NCI-H524 treated with DMSO at 0.1 percent for 48 hours (cell line): Measurements from ENCODE around the gene MLST8.

Experiments
- DNase-seq: peaks from one replicate; lab custom pipeline; 2025; lab: John Stamatoyannopoulos, UW

MLST8 gene

DNA sequence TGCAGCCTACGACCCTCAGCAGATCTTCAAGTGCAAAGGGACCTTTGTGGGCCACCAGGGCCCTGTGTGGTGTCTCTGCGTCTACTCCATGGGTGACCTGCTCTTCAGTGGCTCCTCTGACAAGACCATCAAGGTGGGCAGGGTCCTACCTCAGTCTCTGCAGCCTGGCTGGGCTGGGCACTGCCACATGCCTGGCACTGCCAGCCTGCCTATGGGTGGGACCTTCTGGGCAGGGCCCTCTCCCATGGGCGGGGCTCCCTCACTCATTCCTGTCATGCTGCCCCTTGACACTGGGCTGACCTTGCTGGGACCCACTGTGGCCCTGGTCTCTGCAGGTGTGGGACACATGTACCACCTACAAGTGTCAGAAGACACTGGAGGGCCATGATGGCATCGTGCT is 31.3 kb upstream of the MLST8 start:
- no peak for DNase-seq

DNA sequence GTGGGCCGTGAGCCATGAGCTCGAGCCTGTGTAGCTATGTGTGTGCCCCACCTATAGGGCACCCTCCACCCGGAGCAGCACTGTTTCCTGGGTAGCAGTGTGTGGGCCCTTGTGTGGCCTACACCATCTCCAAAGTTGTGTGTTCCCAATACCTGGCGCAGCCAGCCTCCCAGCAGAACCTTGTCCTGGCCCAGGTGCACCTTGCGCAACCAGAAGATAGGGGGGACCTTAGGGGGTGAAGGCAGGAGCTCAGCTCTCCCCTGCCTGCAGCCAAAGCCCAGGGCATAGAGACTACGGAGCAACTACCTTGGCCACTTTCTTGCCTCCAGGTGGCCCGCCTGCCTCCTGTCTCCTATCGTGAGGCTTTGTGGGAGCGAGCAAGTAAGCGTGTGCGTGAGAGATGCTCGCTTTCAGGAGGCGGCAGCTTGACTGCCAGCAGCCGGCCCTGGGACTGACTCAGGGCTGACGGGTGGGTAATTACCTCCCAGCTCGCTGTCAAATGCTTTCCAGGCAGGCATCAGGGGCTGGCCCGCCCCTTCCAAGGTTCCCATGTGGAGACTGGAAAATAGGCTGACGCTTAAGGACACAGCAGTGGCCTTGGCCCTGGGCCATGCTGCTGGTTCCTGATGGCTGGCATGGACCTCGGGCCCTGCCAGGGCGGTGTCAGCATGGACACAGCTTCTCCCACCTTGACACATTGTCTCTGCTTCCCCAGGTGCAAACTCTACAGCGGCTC is 30.7 kb upstream of the MLST8 start:
- DNase-seq = no peak

DNA sequence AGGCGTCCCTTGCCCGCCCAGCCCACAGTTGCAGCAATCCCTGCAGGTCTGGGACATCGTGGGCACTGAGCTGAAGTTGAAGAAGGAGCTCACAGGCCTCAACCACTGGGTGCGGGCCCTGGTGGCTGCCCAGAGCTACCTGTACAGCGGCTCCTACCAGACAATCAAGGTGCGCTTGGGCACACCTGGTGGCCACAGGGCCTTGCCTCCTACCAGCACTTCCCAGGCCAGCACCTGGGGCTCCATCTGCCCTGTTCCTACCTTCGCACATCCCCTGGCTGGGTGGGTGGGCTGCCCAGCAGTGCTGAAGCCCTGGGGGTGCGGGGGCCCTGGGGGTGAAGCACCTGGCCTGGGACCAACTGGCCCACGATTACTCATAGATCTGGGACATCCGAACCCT is 29.8 kb upstream of the MLST8 start:
- no peak for DNase-seq

DNA sequence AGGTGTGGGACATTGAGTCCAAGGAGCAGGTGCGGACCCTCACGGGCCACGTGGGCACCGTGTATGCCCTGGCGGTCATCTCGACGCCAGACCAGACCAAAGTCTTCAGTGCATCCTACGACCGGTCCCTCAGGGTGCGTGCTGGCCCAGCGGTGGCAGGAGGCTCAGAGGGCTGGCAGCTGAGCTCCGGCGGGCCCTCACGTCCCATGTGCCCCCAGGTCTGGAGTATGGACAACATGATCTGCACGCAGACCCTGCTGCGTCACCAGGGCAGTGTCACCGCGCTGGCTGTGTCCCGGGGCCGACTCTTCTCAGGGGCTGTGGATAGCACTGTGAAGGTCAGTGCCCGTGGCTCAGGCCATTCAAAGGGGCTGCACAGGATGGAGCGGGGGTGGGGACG is 29.2 kb upstream of the MLST8 start:
- DNase-seq = no peak

DNA sequence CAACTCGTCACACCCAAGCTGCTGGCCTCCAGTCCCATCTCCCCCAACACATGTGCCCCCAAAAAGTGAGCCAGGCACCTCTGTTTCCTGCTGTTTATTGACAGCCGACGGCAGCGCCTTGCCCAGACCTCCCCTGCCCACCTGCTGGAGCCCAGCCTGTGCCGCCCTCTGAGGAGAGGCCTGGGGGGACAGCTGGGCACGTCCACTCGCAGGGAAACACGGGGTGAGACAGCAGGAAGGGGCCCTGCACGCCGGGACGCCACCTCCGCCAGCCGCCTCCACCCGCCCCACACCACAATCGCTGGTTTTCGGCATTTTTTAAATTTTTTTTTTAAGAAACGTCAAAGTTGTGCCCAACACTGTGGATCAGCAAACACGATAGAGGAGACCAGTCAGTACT is 28.2 kb upstream of the MLST8 start:
- DNase-seq = no peak

DNA sequence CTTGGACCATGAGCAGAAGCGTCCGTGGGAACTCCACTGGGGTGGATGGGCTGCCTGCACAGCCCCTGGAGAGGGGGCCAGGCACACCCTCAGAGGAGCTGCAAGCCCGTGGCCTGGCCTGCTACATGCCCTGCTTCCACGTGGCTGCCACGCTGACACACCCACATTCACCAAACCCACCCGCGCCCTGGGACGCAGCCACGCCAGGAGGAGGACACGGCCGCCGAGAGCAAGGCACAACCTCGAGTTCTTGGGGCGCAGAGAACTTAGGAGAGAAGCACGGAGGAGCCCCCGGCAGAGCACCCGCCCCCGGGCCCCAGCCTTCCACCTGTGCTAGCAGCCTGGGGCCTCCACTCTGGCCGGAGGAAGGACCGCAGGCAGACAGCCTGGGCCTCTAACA is 27.7 kb upstream of the MLST8 start:
- DNase-seq = no peak

DNA sequence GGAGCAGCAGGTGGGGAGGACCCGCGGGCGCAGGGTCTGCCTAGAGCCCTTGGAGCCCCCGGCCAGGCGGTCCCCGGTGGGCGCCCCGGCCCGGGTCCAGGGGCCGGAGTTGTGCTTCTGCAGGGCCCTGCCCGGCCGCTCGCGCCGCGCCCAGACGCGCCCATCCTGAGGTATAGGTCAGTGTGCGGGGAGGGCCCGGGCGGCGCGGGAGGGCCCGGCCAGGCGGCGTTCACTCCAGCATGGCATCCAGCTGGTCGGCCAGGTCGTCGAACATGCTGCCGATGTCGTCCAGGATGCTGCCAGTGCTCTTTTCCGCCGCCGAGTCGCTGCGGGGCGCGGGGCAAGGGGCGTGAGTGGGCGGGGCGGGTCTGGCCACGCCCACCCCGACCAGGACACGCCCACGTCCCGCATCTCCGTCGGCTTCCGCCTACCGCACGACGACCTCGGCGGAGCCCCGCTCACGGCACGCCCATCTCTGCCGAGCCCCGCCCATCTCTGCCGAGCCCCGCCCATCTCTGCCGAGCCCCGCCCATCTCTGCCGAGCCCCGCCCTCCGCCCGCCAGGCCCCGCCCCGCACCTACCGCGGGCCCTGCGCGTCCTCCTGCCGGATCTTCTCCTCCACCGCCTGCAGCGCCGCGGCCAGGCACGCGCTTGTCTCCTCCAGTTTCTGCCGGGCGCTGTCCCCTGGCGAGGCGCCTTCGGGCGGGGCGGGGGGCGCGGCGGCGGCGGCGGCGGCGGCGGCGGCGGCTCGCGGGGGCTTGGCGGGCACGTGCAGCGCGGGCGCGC is 26.7 kb upstream of the MLST8 start:
- no peak for DNase-seq

DNA sequence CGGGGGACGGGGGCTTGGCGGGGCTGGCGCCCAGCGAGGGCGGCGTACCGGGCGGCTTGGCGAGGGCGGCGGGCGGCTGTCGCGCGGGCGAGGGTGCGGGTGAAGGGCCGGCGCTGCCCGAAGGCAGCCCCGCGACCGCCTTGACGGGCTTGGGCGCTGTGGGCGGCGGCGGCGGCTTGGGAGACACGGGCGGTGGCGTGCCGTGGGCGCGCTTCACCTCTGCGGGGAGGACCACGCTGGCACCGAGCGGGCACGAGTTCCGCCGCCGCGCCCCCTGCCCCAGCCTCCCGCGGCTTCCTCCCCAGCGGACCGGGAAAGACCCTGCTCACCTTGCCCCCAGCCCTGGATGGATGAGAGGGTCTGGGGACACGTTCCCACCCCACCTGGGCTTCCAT is 26.1 kb upstream of the MLST8 start:
- no peak for DNase-seq

DNA sequence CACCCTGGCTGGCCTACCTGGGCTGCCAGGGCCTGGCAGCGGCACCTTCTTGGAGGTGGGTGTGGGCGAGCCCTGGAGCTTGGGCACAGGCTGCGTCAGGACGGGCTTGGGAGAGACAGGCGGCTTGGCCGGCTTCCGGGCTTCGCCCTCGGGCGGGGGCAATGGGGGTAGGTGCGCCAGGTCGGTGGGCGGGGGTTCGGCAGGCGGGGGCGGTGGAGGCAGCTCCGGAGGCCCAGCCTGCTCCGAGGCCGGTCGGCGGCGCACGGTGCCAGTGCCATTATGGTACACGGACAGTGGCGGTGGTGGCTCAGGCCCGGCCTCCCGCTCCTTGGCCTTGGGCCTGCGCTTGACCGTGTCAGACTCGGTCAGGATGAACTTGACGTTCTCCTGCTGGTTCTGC is 25.7 kb upstream of the MLST8 start:
- no peak for DNase-seq

DNA sequence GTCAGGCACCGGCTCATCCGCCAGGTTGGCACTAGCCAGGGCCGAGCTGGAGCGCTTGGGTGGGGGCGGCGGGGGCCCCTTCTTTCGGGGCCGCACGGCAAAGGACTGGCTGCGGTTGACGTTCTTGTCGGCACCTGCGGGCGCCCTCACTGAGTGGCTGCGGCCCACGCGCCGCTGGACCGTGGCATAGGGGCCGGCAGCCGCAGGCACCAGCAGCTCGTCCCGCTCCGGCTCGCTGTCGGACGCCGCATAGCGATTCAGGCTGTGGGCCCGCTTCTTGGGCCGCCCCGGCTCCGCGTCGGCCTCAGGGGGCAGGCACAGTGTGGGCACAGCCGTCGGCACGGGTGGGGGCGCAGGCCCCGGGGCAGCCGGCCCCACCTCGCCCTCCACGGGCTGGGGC is 24.8 kb upstream of the MLST8 start:
- no peak for DNase-seq

DNA sequence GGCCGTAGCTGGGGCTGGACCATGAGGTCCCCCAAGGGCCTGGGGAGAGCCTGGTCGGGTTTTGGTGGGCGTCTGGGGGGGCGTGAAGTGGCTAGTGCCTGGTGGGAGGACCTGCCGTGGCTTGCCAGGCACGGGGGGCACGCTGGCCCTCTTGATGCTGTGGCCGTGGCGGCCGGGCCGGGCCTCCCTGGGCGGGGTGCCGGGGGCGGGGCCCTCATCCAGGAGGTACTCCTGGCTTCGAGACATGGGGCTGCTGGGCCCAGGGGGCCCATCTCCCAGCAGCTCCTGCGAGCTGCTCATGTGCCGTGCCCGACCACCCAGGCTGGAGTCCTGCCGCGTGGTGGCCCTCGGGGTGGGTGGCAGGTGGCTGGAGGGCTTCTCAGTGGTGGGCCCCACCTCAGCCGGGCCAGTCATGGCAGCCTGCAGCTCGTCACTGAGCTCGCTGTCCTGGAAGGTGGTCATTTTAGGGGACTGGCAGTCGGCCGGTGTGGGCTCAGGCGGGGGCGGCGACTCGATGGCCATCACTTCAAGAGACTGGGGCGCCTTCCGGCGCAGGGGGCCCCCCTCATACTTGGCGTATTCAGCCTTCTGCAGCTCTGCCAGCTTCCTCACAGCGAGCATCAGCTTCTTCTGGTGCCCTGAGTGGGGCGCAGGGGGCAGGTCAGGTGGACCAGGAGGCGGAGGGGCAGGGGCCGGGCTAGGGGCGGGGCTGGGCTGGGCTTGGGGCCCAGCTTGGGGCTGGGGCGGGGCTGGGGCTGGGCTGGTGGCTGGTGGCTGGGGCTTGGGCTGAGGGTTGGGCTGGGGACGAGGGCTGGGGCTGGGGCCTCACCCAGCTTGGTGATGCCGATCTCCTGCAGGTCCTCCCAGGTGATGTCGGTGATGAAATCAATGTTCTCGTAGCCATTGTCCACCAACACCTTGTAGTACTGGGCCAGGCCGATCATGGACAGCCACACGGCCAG is 24.0 kb upstream of the MLST8 start:
- DNase-seq = no peak

DNA sequence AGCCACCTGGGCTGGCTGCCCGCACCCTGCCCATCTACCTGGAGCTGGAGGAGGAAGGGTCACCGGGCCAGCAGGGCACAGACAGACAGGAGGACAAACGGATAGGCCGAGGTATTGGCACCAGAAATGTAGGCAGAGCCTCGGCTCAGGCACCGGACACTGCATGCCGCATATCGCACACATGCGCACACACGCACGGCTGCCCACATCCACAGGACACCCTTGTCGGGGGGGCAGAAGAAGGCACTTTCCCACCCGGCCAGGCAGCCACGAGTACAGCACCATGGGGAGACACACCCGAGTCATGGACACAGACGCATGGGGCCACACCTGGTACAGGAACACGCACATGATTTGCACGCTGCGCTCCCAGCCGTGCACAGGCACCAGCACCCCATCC is 23.3 kb upstream of the MLST8 start:
- DNase-seq = no peak

DNA sequence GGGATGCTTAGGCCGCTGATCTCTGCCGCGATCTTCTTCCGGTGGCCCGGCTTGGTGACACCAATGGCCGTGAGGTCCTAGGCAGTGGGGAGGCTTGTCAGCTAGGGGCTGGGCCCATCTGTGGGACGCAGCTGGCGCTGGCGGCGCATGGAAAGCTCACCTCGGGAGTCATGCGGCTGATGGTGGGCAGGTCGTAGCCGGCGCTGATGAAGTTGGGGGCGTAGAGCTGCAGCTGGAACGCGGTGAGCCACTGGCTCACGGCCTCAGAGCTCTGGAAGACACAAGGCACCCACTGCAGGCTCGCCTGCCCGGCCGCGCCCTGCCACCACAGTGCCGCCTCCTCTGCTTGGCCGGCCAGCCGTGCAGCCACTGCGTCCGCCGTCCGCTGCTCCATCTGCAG is 21.6 kb upstream of the MLST8 start:
- DNase-seq = no peak

DNA sequence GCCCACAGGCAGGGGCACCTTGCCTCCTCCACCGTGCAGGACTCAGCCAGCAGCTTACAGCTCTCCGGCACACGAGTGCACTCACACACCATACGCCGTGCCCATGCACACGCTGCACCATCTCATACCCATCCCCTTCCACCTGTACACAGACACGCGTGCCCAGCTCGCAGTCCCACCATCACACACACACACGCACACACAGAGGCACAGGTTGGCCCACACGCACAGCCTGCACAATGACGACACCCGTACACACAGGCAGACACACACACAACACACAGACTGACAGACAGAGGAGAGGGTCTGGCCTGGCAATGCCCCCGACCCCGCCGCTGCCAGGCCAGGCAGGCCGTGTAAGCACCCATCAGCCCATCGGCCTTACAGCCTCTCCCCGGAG is 20.9 kb upstream of the MLST8 start:
- no peak for DNase-seq

DNA sequence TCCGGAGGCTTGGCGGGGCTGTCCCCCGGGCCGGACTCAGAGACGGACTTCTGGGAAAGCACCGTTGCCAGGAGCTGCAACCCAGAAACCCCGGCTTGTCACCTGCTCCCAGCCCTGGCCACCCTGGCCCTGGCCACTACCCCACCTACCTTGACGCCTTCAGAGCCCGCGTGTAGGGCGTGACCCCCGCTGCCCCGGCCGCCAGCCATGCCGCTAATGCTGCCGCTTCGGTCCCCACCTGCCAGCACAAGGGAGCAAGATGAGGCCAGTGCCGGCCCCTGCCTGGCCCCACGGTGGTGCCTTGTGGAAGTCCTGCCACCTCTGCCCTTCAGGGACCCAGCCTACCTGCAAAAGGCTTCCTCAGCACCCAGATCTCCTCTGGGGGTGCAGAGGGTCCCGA is 20.3 kb upstream of the MLST8 start:
- DNase-seq = no peak

DNA sequence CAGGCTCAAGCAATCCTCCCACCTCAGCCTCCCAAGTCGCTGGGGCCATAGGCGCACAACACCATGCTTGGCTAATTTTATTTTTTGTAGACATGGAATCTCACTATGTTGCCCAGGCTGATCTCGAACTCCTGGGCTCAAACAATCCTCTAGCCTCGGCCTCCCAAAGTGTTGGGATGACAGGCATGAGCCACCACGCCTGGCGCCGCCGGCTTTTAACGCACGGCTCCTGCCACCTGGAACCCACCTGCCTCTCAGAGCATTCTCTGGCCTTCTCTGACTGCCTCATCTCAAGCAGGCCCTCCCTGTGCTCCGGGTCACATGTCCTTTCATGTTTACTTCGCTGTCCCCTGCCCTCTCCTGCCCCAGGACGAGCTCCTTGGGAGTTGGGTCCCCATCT is 19.2 kb upstream of the MLST8 start:
- no peak for DNase-seq

DNA sequence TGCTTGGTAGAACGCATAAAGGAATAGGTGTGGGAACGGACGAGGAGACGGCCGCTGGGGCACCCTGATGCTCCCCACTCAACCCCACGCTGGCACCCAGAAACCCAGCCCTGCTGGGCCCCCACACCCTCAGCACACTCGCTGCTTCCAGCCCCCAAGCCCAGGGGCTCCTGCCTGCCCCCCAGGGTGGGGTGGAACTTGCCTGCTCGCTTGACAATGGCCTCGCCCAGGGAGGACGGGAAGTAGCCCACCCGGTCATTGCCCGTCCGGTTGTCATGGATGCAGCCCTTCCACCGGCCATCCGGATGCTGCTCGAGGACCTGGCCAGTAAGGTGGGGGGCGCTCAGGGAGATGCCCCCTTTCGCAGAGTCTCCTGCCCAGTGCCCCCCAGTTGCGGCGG is 18.7 kb upstream of the MLST8 start:
- no peak for DNase-seq

DNA sequence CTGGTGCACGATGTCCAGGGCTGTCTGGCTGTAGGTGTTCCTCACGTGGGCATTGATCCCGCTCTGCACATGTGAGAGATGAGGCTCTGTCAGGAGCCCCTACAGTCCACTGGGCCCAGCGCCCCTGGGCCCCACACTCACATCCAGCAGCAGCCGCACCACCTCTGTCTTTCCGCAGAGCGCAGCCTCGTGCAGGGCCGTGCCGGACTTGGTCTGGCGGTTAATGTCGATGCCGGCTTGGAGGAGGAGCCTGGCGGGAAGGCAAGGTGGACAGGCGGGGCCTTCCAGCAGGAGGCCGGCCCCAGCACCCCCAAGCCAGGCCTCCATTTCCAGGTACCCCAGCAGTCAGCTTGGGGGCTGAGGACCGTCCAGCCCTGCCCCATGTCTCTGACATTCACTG is 18.0 kb upstream of the MLST8 start:
- DNase-seq = no peak

DNA sequence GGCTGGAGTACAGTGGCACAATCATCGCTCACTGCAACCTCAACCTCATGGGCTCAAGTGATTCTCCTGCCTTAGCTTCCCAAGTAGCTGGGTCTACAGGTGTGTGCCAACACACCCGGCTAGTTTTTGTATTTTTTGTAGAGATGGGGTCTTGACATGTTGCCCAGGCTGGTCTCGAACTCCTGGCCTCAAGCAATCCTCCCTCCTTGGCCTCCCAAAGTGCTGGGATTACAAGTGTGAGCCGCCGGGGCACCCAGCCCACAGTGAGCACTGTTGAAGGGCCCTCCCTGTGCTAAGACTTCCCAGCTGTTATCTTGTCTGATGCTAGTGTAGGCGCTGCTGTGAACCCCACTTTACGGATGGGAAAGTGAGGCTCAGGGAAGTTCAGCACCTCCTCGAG is 16.9 kb upstream of the MLST8 start:
- no peak for DNase-seq

DNA sequence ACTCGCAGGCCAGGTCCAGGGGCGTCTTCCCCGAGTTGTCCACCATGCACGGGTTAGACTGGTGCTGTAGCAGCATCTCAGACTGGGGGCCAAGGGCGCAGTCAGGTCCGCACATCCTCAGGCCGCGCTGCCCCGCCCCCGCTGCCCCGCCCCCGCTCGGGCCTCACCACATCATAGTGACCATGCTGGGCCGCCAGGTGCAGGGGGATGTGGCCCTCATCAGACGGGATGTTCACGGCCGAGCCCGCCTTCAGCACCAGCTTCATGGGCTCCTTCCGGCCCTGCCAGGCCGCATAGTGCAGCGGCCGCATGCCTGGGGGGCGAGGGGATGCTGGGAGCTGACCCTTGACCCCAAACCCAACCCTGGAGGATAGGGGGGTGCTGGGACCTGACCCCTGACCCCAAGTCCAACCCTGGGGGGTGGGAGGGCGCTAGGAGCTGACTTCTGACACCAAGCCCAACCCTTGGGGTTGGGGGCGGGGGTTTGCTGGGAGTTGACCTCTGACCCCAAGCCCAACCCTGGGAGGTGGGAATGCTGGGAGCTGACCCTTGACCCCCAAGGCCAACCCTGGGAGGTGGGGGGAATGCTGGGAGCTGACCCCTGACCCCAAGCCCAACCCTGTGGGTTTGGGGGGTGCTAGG is 15.9 kb upstream of the MLST8 start:
- no peak for DNase-seq

DNA sequence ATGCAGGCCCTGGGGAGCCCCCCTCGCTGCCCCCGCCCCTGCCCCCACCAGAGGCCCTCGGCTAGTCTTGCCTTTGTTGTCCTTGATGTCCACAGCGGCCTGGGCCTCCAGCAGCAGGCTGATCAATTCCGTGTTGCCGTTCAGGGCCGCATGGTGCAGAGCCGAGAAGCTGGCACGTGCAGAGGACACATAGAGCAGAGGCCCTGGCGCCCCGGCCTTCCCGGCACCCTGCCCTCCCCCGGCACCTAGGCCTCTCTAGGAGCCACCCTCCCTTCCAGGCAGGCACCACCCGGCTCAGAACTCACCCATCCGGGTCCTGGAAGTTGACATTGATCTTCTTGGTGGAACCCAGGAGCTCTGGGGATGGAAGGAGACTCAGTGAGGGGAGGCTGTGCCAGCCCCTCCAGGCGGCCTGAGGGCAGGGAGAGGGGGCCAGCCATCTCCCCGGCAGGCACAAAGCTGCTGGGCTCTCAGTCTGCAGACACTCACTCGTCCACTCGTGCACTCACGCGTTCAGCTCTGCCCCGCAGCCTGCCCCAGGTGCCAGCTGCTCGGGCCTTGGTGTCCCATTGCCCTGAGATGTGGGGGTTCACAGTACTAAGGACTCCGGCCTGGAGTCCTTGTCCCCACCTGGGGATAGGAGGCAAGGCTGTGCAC is 15.1 kb upstream of the MLST8 start:
- no peak for DNase-seq
